Measurements from ENCODE around the gene AK9. TPM values are rescaled to one million over a fixed set of nuclear protein-coding genes. Genes with fewer than 3 reads are reported as not detected.

The AK9 gene
- total and polyA plus RNA-seq, 11 donors: 6.6 to 17.0 (median 9.1) TPM

- WGBS, 4 donors: 86 to 93% (median 89%) methylated on average over 2 of the region's 2 CpGs
- Histone ChIP-seq H3K36me3 (no peaks in the 10 kb centered on the region), H3K4me3 (no peak overlapping the region), H3K9me3 (no peaks in the 10 kb centered on the region), H3K27me3 (no peaks in the 10 kb centered on the region), H3K4me1 (peaks cover 0 to 3% (median 0%) of the 10 kb centered on the region in 12 donors), H3K27ac (no peak overlapping the region)
- DNase-seq (no peak), ATAC-seq (no peak)
- intact Hi-C loops (cut with DNase I): no loop called here
- TF ChIP-seq POLR2A (IDR thresholded peaks at IDR 0.05) (no peak), CTCF (IDR thresholded peaks at IDR 0.05) (no peak)
Observed at GRCh38 chr6:109506841-109507240, 184.2 kb downstream of the AK9 start.

GRCh38 chr6:109506314-109506713 lies 184.7 kb downstream of the AK9 start:
- no peak overlapping the region for H3K27ac ChIP-seq
- no peaks in the 10 kb centered on the region for H3K27me3 ChIP-seq
- no peaks in the 10 kb centered on the region for H3K4me1 ChIP-seq
- ATAC-seq (no peak), DNase-seq (no peak)
- no peak overlapping the region for H3K4me3 ChIP-seq
- TF ChIP-seq POLR2A (IDR thresholded peaks at IDR 0.05): no peak
- H3K9me3 ChIP-seq: no peaks in the 10 kb centered on the region
- H3K36me3 ChIP-seq: no peaks in the 10 kb centered on the region
- whole genome bisulfite sequencing, 4 donors: 92 to 96% (median 94%) methylated on average over 2 of the region's 2 CpGs
- intact Hi-C loops (cut with DNase I): no loop called here

- TF ChIP-seq CTCF (IDR thresholded peaks at IDR 0.05) (no peak), POLR2A (IDR thresholded peaks at IDR 0.05) (no peak)
- intact Hi-C loops (cut with DNase I): no loop called here
- Histone ChIP-seq H3K36me3 (no peaks in the 10 kb centered on the region), H3K27me3 (no peaks in the 10 kb centered on the region), H3K27ac (no peak overlapping the region), H3K4me3 (no peak overlapping the region), H3K9me3 (no peaks in the 10 kb centered on the region), H3K4me1 (no peaks in the 10 kb centered on the region)
- 73 to 87% (median 84%) methylated on average over 9 to 10 of the region's 10 CpGs for WGBS, 4 donors
- no peak for DNase-seq
- no peak for ATAC-seq
Observed at GRCh38 chr6:109503327-109504224, 187.4 kb downstream of the AK9 start.

DNA sequence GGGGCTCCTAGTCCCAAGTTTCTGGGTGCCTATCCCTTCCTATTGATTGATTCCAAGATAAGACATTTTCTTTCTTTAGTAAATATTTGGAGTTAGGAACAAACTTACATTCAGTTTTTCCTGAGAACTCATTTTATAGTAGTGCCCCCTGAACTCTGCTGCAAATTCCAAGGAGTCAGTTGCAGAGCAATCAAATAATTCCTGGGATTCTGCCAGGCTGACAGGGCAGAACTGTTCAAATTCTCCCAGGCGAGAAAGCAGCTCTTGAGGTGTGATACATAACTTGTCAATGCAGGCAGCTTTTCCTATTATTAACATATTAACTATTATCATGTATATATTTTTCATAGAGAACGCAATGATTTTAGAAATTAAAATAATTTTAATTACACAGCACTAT lies 192.1 kb downstream of the AK9 start:
- WGBS, 4 donors: 83 to 91% (median 88%) methylated on average over 2 of the region's 2 CpGs
- no peaks in the 10 kb centered on the region for H3K4me1 ChIP-seq
- TF ChIP-seq POLR2A (IDR thresholded peaks at IDR 0.05) (no peak), CTCF (IDR thresholded peaks at IDR 0.05) (no peak)
- intact Hi-C loops (cut with DNase I): no loop called here
- ATAC-seq (no peak), DNase-seq (no peak)
- H3K27ac ChIP-seq: no peak overlapping the region
- no peak overlapping the region for H3K4me3 ChIP-seq
- H3K36me3 ChIP-seq: no peaks in the 10 kb centered on the region
- H3K9me3 ChIP-seq: no peaks in the 10 kb centered on the region
- no peaks in the 10 kb centered on the region for H3K27me3 ChIP-seq
